HG03565 (cell line): ENCODE measurements around the gene SESN3.
"Not testable (repeated sequence)": the region's sequence is repeated elsewhere in the genome, so short reads cannot be mapped to it uniquely, and the experiment has no call there.

Experiments used
- ATAC-seq: cut with Tn5 transposase; IDR thresholded peaks from one replicate; pipeline ENCODE4 v1.9.1; 2021; ENCODE audit warnings: mild to moderate bottlenecking, moderate library complexity; ENCODE audit not compliant: unreplicated experiment

The SESN3 gene, protein sequence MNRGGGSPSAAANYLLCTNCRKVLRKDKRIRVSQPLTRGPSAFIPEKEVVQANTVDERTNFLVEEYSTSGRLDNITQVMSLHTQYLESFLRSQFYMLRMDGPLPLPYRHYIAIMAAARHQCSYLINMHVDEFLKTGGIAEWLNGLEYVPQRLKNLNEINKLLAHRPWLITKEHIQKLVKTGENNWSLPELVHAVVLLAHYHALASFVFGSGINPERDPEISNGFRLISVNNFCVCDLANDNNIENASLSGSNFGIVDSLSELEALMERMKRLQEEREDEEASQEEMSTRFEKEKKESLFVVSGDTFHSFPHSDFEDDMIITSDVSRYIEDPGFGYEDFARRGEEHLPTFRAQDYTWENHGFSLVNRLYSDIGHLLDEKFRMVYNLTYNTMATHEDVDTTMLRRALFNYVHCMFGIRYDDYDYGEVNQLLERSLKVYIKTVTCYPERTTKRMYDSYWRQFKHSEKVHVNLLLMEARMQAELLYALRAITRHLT

DNA sequence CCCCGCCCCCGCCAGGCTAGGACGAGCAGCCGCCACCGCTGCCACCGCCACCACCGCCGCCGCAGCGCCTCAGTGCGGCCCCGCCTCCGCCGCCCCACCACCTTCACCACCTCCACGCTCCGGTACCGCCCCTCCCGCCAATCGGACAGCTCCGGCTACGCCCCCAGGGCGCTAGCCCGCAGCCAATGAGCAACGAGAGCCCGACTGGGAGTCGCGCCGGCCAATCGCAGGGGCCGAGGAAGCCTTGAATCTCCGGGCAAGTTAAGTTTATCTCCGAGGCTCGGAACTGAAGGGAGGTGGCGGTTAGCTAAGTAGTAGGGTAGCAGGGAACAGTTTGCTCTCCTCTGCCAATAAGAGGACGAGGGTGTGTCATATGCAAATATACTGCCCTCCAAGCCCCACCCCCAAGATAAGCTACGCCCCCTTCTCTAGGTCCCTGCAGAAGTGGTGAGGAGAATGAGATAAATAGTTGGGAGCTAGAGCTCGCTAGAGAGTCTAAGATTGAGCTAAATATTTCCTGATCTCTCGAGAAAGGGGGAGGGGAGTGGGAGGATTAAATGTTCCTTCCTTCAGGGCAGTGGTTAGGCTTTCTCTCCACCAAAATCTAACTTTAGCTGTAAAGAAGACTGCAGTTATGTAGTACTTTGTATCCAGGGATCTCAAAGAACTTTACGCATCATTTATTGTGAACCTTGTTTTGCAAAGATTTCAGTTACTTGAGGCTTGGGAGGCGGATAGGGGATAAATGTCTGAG is at the start of gene SESN3:
SESN3 (minus strand) TSS at position 76 of the 754 bp plus-strand sequence. CDS start 342 bp downstream, outside the sequence.
- peak; percentile 95 for ATAC-seq

DNA sequence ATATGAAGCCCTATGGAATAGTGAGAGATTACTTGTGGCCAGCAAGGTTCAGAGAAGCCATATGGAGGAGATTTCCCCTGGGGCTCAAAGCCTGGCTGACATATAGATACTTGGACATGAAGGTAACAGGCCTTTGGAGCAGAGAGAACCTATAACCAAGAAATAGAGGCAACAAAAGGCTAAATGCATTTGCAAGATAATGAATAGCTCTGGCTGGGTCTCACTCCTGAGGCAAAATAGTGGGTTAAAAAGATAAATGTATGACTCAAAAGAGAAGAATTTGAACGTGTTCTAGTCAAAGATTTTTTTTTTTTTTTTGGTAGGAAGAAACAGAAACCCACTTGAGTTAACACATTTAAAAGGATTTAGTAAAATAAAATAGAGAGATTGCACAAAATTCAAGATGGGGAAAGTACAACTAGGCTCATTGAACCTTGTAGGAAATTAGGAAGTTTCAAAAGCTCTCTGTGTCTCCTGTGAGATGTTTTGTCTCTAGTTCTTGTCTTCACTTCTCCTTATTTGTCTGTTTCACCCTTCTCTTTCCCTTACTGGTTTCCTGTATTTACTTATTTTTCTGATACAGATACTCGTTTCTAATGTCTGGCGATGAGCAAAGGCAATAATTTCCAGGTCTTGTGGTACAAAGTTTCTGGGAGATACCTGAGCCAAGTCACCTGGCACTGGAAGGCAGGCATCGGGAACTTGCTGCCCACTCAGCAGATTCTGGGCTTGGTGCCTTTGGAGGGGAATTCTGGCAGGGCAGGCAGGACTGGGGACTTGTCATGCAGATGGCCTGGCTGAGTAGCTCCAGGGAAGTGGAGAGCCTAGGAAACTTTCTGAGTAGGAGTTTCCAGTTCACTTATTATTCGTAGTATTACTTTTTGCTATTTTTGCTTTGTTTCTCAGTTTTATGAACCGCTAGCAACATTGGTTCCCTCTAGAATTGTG is 49.2 kb upstream of the SESN3 start:
- no peak for ATAC-seq

DNA sequence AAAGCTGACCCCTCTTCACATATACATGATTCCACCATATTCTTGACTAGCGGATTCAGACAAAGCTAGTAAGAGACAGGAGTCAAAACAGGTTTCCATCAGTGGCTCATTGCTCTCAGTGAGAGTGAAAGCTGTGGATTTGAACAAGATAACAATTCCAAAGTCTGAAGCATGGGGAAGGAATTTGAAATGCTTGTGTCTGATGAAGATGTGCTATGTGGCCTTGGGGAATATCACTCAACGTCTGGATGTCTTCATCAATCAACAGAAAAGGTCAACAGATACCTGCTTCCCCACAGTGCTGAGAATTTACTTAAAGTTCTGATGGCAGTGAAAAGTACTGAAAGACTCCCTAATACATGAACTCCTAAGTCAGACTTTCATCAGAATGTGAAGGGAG is 46.9 kb upstream of the SESN3 start:
- ATAC-seq: no peak

DNA sequence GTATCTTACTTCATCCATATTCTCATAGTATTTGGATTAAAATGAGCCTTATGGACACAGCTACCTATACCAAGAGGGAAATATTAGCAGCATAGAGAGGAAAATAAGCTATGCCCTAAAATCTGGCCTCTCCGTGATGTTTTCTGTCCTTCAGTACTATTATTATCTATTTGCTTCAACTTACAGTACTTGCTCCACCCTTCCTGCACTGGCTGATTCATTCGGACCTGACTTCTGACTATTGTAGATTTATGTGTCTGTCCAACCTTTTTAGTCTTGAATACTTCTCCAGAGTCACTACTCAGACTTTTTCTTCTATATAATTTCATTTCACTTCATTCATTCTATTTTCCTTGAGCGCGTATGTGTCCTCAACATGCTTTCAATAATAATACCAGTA is 45.1 kb upstream of the SESN3 start:
- no peak for ATAC-seq

DNA sequence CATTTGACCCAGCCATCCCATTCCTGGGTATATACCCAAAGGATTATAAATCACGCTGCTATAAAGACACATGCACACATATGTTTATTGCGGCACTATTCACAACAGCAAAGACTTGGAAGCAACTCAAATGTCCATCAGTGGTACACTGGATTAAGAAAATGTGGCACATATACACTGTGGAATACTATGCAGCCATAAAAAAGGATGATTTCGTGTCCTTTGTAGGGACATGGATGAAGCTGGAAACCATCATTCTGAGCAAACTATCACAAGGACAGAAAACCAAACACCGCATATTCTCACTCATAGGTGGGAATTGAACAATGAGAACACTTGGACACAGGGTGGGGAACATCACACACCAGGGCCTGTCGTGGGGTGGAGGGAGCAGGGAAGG is 42.6 kb upstream of the SESN3 start:
- not testable (repeated sequence) for ATAC-seq

DNA sequence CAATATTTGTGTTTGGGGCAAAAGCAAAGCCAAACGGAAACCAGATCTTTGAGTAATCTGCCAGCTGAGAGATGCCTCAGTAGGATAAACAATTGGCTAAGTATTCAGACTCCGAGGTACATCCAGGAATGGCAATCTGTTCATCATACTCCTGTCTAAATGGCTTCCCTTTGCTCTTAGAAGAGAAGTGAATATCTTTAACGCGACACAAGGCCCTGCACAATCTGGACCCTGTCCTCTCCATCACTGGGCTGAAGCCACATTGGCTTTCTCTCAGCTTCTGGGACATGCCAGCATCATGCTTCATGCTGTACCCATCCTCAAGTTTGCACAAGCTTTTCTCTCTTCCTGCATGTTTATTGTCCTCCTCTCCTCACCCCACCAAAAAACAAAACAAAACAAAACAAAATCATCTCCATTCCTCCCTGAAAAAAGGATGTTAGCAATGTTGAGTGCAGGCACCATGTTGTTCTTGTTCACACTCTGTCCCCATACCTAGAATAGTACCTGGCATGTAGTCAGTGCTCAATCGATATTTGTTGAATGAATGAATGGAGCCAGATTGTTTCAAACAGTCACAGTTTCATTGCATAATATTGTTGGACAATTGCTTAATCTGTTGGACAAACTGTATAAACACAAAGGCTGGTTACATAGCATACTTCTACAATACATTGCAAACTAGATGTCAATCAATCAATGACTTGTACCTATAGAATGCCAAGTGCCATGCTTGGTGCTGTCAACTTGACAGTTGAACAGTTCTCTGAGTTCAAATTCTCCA is 38.2 kb upstream of the SESN3 start:
- ATAC-seq: no peak

DNA sequence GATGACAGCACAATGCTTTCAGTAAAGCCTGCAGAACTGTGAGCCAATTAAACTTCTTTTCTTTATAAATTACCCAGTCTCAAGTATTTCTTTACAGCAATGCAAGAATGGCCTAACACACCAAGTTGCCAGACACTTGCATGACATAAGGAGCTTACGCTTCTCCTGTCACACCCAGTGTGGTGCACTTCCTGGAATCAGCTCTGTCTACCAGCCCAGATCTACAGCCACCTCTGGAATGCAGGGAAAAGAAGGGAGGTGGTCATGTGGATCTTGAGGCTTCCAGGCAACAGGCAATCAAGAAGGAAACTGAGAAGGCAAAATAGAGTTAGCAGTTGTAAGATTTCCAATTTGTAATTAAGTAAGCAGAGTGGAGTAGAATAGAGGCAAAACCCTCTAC is 37.4 kb upstream of the SESN3 start:
- ATAC-seq: no peak

DNA sequence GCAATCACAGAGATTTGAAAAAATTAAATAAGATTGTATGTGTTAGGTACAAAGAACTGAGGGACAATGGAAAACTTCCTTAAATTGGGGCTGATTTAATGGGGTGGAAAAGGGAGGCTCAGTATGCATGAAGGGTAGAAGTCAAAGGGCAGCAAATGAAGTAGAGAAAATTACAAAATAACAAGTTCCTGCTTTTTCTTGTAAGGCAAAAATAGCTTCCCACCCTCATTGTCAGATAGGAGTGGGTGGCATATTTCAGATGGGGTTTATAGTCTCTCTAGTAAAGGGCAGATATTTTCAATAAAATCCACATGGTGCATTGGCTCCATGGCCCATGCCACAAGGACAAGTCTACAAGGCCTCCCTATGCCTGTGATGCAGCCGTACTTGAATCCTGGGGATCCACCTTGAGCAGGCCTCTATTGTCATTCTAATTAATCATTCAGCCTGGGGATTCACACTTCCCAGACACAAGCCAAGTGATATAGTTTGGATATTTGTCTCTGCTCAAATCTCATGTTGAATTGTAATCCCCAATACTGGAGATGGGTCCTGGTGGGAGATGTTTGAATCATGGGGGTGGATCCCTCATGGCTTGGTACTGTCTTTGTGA is 36.7 kb upstream of the SESN3 start:
- no peak for ATAC-seq

DNA sequence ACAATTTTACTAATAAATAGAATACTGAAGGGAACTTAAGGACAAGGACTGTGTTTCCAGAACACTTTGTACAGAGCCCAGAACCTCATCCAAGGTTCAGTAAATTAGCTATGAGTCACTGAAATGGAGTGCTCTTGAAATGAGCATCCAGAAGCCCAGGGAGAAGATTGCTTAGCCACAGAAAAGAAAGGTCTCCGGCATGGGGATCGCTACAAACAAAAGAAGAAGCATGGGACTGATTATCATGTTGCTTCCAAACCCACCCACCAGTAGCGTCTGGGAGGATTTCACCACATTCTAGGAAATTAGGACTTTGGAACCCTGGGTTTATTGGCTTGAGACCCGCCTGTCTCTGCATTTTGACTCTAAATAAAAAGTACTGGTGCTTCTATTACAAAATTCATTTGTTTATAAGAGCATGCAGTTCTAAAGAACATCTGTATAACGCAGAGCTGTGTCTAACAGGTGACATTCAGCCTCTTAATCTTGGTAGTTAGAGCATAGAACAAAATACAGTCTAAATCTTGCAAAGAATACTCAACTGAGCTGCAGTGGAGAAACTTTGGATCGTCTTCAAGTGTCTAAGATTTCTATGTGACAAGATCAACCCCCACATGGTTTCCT is 35.9 kb upstream of the SESN3 start:
- no peak for ATAC-seq

DNA sequence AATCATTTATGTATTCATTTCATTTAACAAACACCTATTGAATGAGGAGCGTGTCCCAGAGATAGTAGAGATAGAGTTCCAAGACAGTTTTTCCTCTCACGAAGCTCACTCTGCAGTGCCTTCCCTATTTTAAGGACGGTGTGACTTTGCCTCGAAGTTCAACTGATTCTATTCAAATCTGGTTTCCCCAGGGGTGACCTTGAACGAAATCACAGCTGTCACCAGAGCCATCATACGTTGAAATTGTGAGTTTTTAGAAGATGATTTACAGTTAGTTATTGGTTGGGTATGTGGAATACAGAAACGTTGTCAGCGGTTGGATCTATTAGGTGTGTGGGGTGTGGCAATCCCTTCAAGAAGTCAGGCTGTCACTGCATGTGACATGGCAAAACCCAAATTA is 33.9 kb upstream of the SESN3 start:
- ATAC-seq: no peak

DNA sequence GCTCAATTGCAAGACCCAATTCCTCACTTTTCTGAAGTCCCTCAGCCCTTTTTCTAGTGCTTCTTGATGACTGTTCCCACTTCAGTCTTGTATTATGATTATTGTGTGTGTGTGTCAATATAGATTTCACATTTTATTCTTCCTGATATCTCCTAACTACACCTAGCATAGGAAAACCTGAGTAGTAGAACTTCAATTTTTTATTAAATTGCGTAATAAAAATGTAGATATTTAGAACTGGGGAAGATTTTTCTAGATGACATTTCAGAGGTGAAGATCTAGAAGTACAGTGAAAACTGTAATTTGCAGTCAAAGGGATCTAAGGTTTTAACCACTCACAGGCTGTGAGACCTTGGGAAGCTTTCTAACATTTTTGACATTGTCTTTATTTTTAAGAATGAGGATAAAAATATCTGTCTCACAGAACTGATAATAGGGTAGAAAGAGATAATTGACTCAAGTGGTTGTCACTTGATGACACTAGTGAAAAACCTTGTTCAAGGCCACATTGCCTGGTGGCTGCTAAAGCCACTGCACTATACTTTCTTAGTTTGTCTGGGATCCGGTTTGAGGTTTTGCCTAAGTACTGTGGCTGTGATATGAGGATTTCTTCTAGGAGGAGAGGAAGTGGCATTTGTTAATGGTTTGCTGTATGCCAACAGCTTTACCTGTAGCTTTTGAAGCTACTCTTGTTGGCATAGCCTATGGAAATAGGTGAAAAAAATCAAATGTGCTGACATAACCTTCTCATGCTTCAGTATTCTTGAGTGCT is 32.2 kb upstream of the SESN3 start:
- ATAC-seq: no peak

DNA sequence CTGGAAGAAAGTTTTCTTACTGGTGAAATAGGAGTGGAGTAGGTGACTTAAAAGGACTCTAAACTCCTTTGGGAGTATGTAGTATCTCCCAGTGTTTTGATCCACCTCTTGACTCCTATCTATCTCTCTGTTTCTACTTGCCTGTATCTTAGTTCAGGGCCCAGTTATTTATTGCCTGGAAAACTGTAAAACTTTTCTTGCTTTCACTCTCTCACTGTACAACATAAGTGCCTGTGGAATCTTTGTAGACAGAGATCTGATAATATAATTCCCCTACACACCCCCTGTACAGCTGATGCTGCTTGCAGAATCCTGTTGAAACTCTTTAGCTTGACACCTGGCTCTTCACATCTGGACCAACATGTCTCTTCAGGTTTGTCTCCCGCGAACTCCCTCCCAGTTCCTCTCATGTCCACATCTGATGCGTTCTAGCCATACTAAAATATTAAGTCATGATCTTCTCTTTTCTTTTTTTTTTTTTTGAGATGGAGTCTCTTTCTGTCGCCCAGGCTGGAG is 26.5 kb upstream of the SESN3 start:
- ATAC-seq: no peak

DNA sequence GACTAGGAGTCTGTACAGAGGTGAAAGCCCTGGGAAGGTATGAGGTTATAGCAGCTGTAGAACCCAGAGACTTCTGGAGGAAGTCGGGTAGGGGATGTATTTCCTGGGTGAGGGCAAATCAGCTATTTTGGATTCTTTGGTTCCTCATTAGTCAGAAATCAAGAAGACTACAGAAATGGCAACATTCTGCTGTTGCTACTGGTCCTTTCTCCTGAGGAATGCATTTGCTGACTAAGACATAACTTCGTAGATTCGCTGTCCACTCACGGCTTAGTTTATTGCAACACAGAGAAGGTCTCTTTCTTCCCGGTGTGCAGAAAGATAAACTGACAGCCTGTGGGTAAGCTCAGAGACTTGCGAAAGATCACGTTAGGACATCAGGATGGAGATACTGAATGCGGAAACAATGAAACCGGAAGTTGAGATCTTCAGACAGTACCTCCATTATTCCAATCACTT is 25.3 kb upstream of the SESN3 start:
- no peak for ATAC-seq

DNA sequence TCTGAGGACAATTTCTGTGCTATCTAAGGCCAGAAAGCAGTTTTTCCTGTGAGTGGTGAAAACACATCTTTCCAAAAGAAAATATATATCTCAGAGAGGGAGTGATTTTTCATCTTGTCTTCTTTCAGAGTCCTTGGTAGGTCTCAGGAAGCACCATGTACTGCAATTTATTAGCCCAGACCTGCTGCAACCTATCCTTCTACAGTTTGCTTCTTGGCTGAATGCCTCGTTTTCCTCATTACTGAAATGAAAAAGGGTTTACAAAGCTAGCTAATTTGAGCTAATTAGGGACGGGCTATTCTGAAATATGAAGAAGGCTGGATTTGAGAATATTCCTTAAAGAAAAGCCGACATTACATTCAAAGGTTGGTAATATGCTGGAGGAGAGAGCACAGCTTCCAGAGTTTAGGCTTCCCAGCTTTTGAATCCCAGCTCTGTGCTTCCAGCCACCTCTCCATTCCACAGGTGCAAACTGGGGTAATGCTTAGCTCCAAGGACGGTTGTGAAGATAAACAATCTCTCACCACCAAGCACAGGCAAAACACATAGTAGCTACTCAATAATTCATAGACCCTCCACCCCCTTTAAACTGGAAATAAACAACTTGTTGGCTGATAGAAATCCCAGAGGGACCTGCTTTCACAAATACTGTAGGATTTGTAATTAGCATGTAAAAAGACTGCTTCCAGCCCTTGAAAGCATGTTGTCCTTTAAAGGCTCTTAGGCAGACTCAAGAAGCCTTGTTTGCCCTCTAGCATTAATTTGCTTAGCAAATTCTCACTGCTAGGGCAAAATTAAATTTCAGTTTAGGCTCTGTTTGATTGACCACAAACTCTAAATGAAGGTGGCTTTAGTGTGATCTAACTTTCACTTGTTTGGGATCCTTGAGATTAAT is 24.5 kb upstream of the SESN3 start:
- ATAC-seq: no peak

DNA sequence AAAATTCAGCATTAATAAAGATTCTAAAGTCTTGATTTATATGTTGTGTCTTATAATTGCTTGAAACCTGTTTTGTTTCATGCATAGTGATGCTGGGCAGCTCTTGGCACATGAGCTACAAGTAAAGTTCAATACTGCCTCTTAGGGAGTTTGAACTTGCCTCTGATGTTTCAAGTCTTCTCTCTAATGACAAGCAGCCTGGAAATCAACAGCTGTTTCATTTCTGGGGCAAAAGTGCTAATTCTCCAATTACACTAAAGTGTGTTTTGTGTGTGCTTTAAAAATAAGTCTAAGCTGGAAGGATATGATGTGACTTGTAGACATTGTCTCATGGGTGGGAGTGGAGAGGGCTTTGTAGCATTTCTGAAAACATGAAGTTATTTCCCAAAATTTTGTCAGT is 23.7 kb upstream of the SESN3 start:
- peak; percentile 7 for ATAC-seq

DNA sequence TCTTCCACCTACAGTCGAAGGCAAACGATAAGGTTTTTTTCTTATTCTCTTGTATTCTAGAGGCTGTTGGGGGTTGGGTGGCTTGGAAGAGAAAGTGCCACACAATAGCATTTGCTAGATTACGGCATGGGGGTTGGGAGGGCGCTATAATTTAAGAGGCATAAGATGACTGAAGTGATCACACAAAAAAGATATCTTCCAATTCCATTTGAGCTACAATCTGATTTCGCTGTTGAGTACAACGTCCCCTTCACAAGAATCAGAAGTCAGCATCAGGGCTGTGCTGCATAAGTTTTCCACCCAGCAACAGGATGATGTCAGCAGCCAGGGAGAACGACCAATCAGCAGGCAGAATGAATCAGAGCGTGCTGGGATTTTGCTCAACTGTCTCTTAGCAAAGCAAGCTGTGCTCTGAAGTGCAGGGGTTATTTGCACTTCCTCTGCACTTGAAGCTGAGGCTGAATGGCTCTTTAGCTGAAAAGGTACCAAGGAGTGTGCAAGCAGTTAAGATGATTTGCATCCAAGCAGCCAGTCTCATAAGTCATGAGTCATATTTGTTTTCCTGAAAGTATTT is 23.2 kb upstream of the SESN3 start:
- peak; percentile 99 for ATAC-seq

DNA sequence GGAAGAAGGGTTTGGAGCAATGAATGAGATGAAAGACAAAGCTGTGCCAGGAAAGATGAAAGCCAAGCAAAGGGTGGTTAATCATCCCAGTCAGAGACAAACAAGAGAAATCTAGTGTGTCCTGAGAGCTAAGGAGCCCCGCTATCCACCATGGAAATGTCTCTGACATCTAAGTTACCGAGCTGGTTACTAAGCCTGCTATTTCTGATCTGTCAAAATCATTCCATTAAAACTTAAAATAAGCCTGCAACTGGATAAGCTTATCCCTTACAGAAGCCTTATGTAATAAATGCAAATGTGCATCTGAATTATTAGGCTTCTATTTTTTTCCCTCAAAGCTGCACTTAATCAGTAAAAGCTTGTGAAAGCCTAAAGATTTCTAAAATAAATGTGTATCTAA is 22.1 kb upstream of the SESN3 start:
- ATAC-seq: no peak
